GM12891 (cell line): ENCODE data around the gene MED1.

Experiments
- POLR2A ChIP-seq: IDR thresholded peaks from 2 replicates; pipeline ENCODE4 v1.6.1; 2011; ENCODE audit warnings: low read depth, low read length, control low read depth
- POLR2AphosphoS5 ChIP-seq: IDR thresholded peaks from 2 replicates; pipeline ENCODE4 v1.6.1; 2011; ENCODE audit warnings: low read depth, low read length, control low read depth
- SPI1 ChIP-seq: IDR thresholded peaks from 2 replicates; pipeline ENCODE4 v1.6.1; 2011; ENCODE audit warnings: low read depth, low read length, control low read depth
- TAF1 ChIP-seq: IDR thresholded peaks from 2 replicates; pipeline ENCODE4 v1.6.1; 2011; ENCODE audit warnings: low read depth, low read length, control low read depth

GRCh38 chr17:39402890-39403605 is 48.0 kb downstream of the MED1 start:
- TF ChIP-seq POLR2A (no peak), SPI1 (no peak), POLR2AphosphoS5 (no peak), TAF1 (no peak)
